ENCODE results near the gene CLEC4F.

DNA sequence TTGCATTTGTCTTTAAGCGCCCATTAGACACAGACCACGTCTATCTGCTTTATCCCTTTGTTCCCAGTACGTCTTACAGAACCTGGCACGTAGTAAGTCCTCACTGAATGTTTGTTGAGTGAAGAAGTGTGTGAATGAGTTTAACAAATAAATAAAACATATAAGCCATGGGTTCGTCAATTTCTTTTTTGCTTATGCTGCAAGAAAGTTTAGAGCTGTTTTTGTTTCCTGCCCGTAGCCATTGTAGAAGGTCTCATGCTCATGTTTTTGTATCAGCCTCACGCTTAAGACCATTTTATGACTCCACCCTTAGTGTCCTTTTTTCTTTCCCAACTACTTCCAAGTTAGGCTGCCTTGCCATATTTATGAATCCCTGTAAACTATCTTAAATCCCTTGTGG lies 54.9 kb downstream of the CLEC4F start:
- TF ChIP-seq POLR2A (IDR thresholded peaks at IDR 0.05): no peak
- no peak for TF ChIP-seq CTCF (IDR thresholded peaks at IDR 0.05)
- TF ChIP-seq EP300 (IDR thresholded peaks at IDR 0.05): no peak

All from ovary (tissue), 3 donors.